GM23338 (cell line): Measurements from ENCODE around the gene COX17. TPM values are rescaled to one million over a fixed set of nuclear protein-coding genes. Genes with fewer than 3 reads are reported as not detected.
A peak's percentile ranks its signal among the peaks of the same experiment; 100 is the strongest.

Experiments used
- ATAC-seq: fragments of 200-7000 bp; cut with Tn5 transposase; 3 replicates; pipeline ENCODE4 v1.9.1; 2020
- DNase-seq: peaks from one replicate; pipeline ENCODE4 v3.0.0-alpha.2; 2015; ENCODE audit warnings: low spot score
- H2AFZ ChIP-seq: fragments of 200-600 bp; sonication (generic); 2 replicates; pipeline ENCODE4 v1.8.0; 2016; ENCODE audit warnings: antibody characterized with exemption, mild to moderate bottlenecking, moderate library complexity
- H3F3A ChIP-seq: fragments of 200-600 bp; sonication (generic); replicated peaks from 2 replicates; pipeline ENCODE4 v1.8.0; 2017; ENCODE audit warnings: antibody characterized with exemption, mixed run types, low read depth
- H3K27ac ChIP-seq: fragments of 200-600 bp; sonication (generic); 2 replicates; pipeline ENCODE4 v1.6.1; 2016; ENCODE audit warnings: low read depth
- H3K27me3 ChIP-seq: fragments of 200-600 bp; sonication (generic); 2 replicates; pipeline ENCODE4 v1.8.0; 2016; ENCODE audit warnings: mild to moderate bottlenecking, mixed run types, moderate library complexity; ENCODE audit not compliant: insufficient read depth
- H3K36me3 ChIP-seq: fragments of 200-600 bp; sonication (generic); 2 replicates; pipeline ENCODE4 v1.8.0; 2016; ENCODE audit warnings: mild to moderate bottlenecking; ENCODE audit not compliant: insufficient read depth
- H3K4me1 ChIP-seq: fragments of 200-600 bp; sonication (generic); 2 replicates; pipeline ENCODE4 v1.8.0; 2016; ENCODE audit warnings: mild to moderate bottlenecking, moderate library complexity; ENCODE audit not compliant: insufficient read depth
- H3K4me2 ChIP-seq: fragments of 200-600 bp; sonication (generic); 2 replicates; pipeline ENCODE4 v1.7.1; 2017; ENCODE audit warnings: mixed run types
- H3K4me3 ChIP-seq: fragments of 200-600 bp; sonication (generic); 2 replicates; pipeline ENCODE4 v1.6.1; 2016; ENCODE audit warnings: mixed run types
- H3K79me2 ChIP-seq: fragments of 200-600 bp; sonication (generic); replicated peaks from 2 replicates; pipeline ENCODE4 v1.8.0; 2017; ENCODE audit warnings: mild to moderate bottlenecking; ENCODE audit not compliant: insufficient read depth
- H3K9me2 ChIP-seq: fragments of 200-600 bp; sonication (generic); 2 replicates; pipeline ENCODE4 v1.8.0; 2017; ENCODE audit not compliant: insufficient read depth
- H4K20me1 ChIP-seq: fragments of 200-600 bp; sonication (generic); replicated peaks from 2 replicates; pipeline ENCODE4 v1.8.0; 2017; ENCODE audit warnings: mild to moderate bottlenecking; ENCODE audit not compliant: insufficient read depth
- H3K27ac Mint-ChIP-seq: 2 replicates; pipeline ENCODE4 v1.8.0; 2020; ENCODE audit warnings: inconsistent platforms, mild to moderate bottlenecking, moderate library complexity, mixed read lengths
- H3K27me3 Mint-ChIP-seq: 3 replicates; pipeline ENCODE4 v1.8.0; 2022; ENCODE audit warnings: low read depth, mild to moderate bottlenecking, moderate library complexity, mixed read lengths, inconsistent platforms; ENCODE audit not compliant: insufficient read depth, poor library complexity
- H3K36me3 Mint-ChIP-seq: 3 replicates; pipeline ENCODE4 v1.8.0; 2021; ENCODE audit warnings: low read depth, mild to moderate bottlenecking, inconsistent platforms, moderate library complexity, mixed read lengths
- H3K4me1 Mint-ChIP-seq: 3 replicates; pipeline ENCODE4 v1.8.0; 2020; ENCODE audit warnings: mild to moderate bottlenecking, inconsistent platforms, mixed read lengths
- H3K4me3 Mint-ChIP-seq: 3 replicates; pipeline ENCODE4 v1.8.0; 2021; ENCODE audit warnings: moderate library complexity, mild to moderate bottlenecking, inconsistent platforms, mixed read lengths
- H3K9me3 Mint-ChIP-seq: 3 replicates; pipeline ENCODE4 v1.8.0; 2020; ENCODE audit warnings: moderate library complexity, mild to moderate bottlenecking, inconsistent platforms, mixed read lengths
- CREB1 ChIP-seq: fragments of 250-450 bp; sonication (Bioruptor Pico); IDR thresholded peaks from 2 replicates; pipeline ENCODE4 v1.5.0; 2020; ENCODE audit warnings: low read depth, mild to moderate bottlenecking, moderate library complexity
- EZH2 ChIP-seq: fragments of 200-600 bp; sonication (generic); IDR thresholded peaks from one replicate; pipeline ENCODE4 v1.8.0; 2017; ENCODE audit warnings: antibody characterized with exemption, mild to moderate bottlenecking, low read depth; ENCODE audit not compliant: unreplicated experiment
- ZNF331 ChIP-seq: fragments of 250-450 bp; sonication (Bioruptor Pico); IDR thresholded peaks from 2 replicates; pipeline ENCODE4 v1.5.0; 2020; ENCODE audit warnings: low read depth, mild to moderate bottlenecking, moderate library complexity
- polyA plus RNA-seq: library from polyadenylated mRNA; unstranded; fragments of >200 nt; fragmentation: Nextera tagmentation; extraction: Ambion mirVana; gene quantifications from 2 replicates; pipeline ENCODE4 v1.2.1, GENCODE V29; 2016
- total RNA-seq: library from RNA; depleted of rRNA; stranded (reverse); fragments of >200 nt; shearing (Covaris generic); gene quantifications from 2 replicates; pipeline ENCODE4 v1.2.3, GENCODE V29; 2014
- TF ChIP-seq, protein P1 (sequence below): IDR thresholded peaks from one replicate; pipeline ENCODE4 v1.6.1; 2018; ENCODE audit warnings: antibody characterized with exemption; ENCODE audit not compliant: unreplicated experiment
- TF ChIP-seq, protein P2 (sequence below): IDR thresholded peaks from 2 replicates; pipeline ENCODE4 v1.6.1; 2016; ENCODE audit warnings: antibody characterized with exemption
- TF ChIP-seq, protein P3 (sequence below), 2 experiments: fragments of 200-600 bp in 1 of 2; sonication (generic) in 1 of 2; conservative IDR thresholded peaks; 2 replicates each; pipeline versions ENCODE4 v1.5.1 to v1.6.1; 2016 to 2017; ENCODE audit warnings: antibody characterized with exemption in 2 of 2, low read depth in 2 of 2, mild to moderate bottlenecking in 2 of 2, moderate library complexity in 1 of 2

Gene COX17
- total and polyA plus RNA-seq, 2 experiments from 2014 or later = 24.0 to 324 TPM

DNA sequence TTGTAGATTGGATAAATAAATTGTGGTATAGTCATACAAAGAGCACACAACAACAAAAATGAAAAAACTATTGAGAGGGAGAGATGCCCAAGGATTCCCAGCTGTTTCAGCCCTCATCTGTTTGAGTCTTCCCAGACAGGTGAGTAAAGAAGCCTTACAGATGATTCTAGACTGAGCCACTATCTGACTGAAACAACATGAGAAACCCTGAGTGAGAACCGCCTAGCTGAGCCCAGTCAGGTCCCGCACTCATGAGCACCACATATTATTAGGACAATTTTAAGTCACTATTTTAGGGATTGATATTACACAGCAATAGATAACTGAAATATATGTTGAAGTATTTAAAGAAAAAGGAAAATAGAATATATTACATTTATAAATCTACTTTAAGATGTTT, 35.8 kb downstream of the COX17 start:
- Histone ChIP-seq H3F3A (no peaks in the 10 kb centered on the region), H3K9me2 (no peaks in the 10 kb centered on the region; the same call in 1 of the 2 replicates), H3K36me3 (no peaks in the 10 kb centered on the region), H3K79me2 (no peaks in the 10 kb centered on the region), H3K27ac (no peak overlapping the region), H3K27me3 (no peaks in the 10 kb centered on the region), H3K4me1 (no peaks in the 10 kb centered on the region), H2AFZ (no peak overlapping the region), H4K20me1 (no peaks in the 10 kb centered on the region), H3K4me3 (no peak overlapping the region), H3K4me2 (no peak overlapping the region)
- DNase-seq (no peak), ATAC-seq (no peak)
- Mint-ChIP-seq H3K4me3 (no peak overlapping the region), H3K36me3 (no peaks in the 10 kb centered on the region), H3K27me3 (peaks cover 2% of the 10 kb centered on the region), H3K4me1 (peaks cover under 1% of the 10 kb centered on the region), H3K27ac (no peak overlapping the region), H3K9me3 (no peaks in the 10 kb centered on the region)
- TF ChIP-seq, protein P1, sequence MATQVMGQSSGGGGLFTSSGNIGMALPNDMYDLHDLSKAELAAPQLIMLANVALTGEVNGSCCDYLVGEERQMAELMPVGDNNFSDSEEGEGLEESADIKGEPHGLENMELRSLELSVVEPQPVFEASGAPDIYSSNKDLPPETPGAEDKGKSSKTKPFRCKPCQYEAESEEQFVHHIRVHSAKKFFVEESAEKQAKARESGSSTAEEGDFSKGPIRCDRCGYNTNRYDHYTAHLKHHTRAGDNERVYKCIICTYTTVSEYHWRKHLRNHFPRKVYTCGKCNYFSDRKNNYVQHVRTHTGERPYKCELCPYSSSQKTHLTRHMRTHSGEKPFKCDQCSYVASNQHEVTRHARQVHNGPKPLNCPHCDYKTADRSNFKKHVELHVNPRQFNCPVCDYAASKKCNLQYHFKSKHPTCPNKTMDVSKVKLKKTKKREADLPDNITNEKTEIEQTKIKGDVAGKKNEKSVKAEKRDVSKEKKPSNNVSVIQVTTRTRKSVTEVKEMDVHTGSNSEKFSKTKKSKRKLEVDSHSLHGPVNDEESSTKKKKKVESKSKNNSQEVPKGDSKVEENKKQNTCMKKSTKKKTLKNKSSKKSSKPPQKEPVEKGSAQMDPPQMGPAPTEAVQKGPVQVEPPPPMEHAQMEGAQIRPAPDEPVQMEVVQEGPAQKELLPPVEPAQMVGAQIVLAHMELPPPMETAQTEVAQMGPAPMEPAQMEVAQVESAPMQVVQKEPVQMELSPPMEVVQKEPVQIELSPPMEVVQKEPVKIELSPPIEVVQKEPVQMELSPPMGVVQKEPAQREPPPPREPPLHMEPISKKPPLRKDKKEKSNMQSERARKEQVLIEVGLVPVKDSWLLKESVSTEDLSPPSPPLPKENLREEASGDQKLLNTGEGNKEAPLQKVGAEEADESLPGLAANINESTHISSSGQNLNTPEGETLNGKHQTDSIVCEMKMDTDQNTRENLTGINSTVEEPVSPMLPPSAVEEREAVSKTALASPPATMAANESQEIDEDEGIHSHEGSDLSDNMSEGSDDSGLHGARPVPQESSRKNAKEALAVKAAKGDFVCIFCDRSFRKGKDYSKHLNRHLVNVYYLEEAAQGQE = no peak
- no peak for TF ChIP-seq EZH2
- TF ChIP-seq, protein P2, sequence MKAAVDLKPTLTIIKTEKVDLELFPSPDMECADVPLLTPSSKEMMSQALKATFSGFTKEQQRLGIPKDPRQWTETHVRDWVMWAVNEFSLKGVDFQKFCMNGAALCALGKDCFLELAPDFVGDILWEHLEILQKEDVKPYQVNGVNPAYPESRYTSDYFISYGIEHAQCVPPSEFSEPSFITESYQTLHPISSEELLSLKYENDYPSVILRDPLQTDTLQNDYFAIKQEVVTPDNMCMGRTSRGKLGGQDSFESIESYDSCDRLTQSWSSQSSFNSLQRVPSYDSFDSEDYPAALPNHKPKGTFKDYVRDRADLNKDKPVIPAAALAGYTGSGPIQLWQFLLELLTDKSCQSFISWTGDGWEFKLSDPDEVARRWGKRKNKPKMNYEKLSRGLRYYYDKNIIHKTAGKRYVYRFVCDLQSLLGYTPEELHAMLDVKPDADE = no peak
- peak; percentile 73 for TF ChIP-seq ZNF331

DNA sequence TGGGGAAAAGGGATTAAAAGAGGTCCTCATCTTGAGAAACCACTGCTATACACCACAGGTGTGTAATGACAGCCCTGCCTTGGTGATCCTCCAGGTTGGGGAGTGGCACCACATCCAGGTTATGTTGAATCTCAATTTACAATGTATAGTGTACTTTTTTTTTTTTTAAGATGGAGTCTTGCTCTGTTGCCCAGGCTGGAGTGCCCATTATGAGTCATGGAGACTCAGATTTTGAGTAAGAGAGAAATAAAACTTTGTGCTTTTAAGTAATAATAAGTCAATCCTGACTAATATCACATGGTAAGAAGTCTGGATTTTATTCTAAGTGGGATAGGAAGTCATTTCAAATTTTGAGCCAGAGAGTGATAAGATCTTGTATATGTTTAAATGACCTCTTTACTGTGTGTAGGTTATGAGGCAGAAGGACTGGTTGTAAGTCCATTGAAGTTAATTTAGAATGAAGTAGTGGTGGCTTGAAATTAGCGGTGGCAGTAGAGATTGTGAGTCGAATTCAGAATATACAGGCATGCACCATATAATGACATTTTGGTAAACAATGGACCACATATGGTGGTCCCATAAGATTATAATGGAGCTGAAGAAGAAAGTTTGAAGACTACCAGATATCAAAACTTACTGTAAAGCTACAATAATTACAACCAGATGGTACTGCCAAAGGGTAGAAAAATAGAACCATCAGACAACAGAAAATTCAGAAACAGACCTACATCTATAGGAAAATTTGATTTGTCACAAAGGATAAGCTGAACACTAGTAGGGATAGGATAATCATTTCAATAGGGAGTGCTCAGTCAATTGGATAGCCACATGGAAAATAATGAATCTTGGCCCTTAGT, 37.5 kb downstream of the COX17 start:
- ATAC-seq (no peak), DNase-seq (no peak)
- TF ChIP-seq CREB1 (CRISPR knock-in tag) = no peak
- TF ChIP-seq, protein P3, sequence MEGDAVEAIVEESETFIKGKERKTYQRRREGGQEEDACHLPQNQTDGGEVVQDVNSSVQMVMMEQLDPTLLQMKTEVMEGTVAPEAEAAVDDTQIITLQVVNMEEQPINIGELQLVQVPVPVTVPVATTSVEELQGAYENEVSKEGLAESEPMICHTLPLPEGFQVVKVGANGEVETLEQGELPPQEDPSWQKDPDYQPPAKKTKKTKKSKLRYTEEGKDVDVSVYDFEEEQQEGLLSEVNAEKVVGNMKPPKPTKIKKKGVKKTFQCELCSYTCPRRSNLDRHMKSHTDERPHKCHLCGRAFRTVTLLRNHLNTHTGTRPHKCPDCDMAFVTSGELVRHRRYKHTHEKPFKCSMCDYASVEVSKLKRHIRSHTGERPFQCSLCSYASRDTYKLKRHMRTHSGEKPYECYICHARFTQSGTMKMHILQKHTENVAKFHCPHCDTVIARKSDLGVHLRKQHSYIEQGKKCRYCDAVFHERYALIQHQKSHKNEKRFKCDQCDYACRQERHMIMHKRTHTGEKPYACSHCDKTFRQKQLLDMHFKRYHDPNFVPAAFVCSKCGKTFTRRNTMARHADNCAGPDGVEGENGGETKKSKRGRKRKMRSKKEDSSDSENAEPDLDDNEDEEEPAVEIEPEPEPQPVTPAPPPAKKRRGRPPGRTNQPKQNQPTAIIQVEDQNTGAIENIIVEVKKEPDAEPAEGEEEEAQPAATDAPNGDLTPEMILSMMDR (conservative IDR thresholded peaks at IDR 0.05; ENCODE audit: low read depth in 2 of 2) = no peak
- TF ChIP-seq ZNF331 = no peak
- TF ChIP-seq, protein P2 = no peak
- TF ChIP-seq, protein P1 = no peak
- Mint-ChIP-seq H3K36me3 (no peaks in the 10 kb centered on the region), H3K9me3 (no peaks in the 10 kb centered on the region), H3K4me3 (no peak overlapping the region), H3K27me3 (peaks cover 2% of the 10 kb centered on the region), H3K4me1 (no peaks in the 10 kb centered on the region), H3K27ac (no peak overlapping the region)
- no peaks in the 10 kb centered on the region for H3K4me1 ChIP-seq
- no peaks in the 10 kb centered on the region for H3K36me3 ChIP-seq
- H3K4me2 ChIP-seq = no peak overlapping the region
- H3F3A ChIP-seq = no peaks in the 10 kb centered on the region
- no peaks in the 10 kb centered on the region for H4K20me1 ChIP-seq
- H3K9me2 ChIP-seq = no peaks in the 10 kb centered on the region; the same call in 1 of the 2 replicates
- H3K27ac ChIP-seq = no peak overlapping the region
- H3K79me2 ChIP-seq = no peaks in the 10 kb centered on the region
- H2AFZ ChIP-seq = no peak overlapping the region
- no peaks in the 10 kb centered on the region for H3K27me3 ChIP-seq
- no peak overlapping the region for H3K4me3 ChIP-seq
